H9 (cell line): ENCODE results near the gene HGF. TPM values are rescaled to one million over a fixed set of nuclear protein-coding genes. Genes with fewer than 3 reads are reported as not detected.

Experiments used
- DNase-seq: peaks from one replicate; pipeline ENCODE4 v3.0.0-alpha.2; 2017
- H2AFZ ChIP-seq: one replicate; pipeline ENCODE4 v1.6.1; 2013; ENCODE audit warnings: mild to moderate bottlenecking, low read length, control low read depth, moderate library complexity
- H2AK5ac ChIP-seq: 2 replicates; pipeline ENCODE4 v1.6.1; 2013; ENCODE audit warnings: low read length, control low read depth, mixed read lengths; ENCODE audit not compliant: insufficient read length
- H2BK120ac ChIP-seq: one replicate; pipeline ENCODE4 v1.6.1; 2013; ENCODE audit warnings: low read depth, mild to moderate bottlenecking, low read length, control low read depth, inconsistent platforms; ENCODE audit not compliant: poor library complexity, severe bottlenecking
- H2BK12ac ChIP-seq: 2 replicates; pipeline ENCODE4 v1.6.1; 2013; ENCODE audit warnings: low read length, control low read depth, mixed read lengths, low read depth; ENCODE audit not compliant: insufficient read length
- H2BK15ac ChIP-seq: 2 replicates; pipeline ENCODE4 v1.6.1; 2013; ENCODE audit warnings: low read depth, low read length, control low read depth
- H2BK20ac ChIP-seq: one replicate; pipeline ENCODE4 v1.6.1; 2013; ENCODE audit warnings: low read depth, mild to moderate bottlenecking, low read length, control low read depth, inconsistent platforms; ENCODE audit not compliant: poor library complexity, severe bottlenecking
- H2BK5ac ChIP-seq: 2 replicates; pipeline ENCODE4 v1.6.1; 2013; ENCODE audit warnings: low read length, control low read depth, mixed read lengths; ENCODE audit not compliant: insufficient read length
- H3K14ac ChIP-seq: 2 replicates; pipeline ENCODE4 v1.6.1; 2013; ENCODE audit warnings: low read length, control low read depth; ENCODE audit not compliant: insufficient read depth
- H3K18ac ChIP-seq: 2 replicates; pipeline ENCODE4 v1.6.1; 2013; ENCODE audit warnings: low read depth, mild to moderate bottlenecking, mixed read lengths, low read length, control low read depth; ENCODE audit not compliant: insufficient read length
- H3K23ac ChIP-seq: 2 replicates; pipeline ENCODE4 v1.6.1; 2013; ENCODE audit warnings: low read length, control low read depth, mixed read lengths, low read depth; ENCODE audit not compliant: insufficient read length
- H3K23me2 ChIP-seq: 2 replicates; pipeline ENCODE4 v1.6.1; 2013; ENCODE audit warnings: low read depth, mild to moderate bottlenecking, mixed read lengths, low read length, control low read depth; ENCODE audit not compliant: insufficient read length, poor library complexity, severe bottlenecking
- H3K27ac ChIP-seq: 2 replicates; pipeline ENCODE4 v1.5.1; 2013; ENCODE audit warnings: low read length, control low read depth, mixed read lengths, low read depth; ENCODE audit not compliant: insufficient read length
- H3K27me3 ChIP-seq: 2 replicates; pipeline ENCODE4 v1.6.1; 2013; ENCODE audit warnings: low read length, control low read depth, inconsistent platforms; ENCODE audit not compliant: insufficient read depth
- H3K4ac ChIP-seq: 2 replicates; pipeline ENCODE4 v1.6.1; 2013; ENCODE audit warnings: low read depth, mild to moderate bottlenecking, control low read depth, inconsistent platforms, low read length, moderate library complexity
- H3K4me1 ChIP-seq: 2 replicates; pipeline ENCODE4 v1.6.1; 2013; ENCODE audit warnings: low read length, control low read depth, inconsistent platforms; ENCODE audit not compliant: insufficient read depth
- H3K4me2 ChIP-seq: 2 replicates; pipeline ENCODE4 v1.6.1; 2013; ENCODE audit warnings: low read length, control low read depth, mixed read lengths; ENCODE audit not compliant: insufficient read length, insufficient read depth
- H3K56ac ChIP-seq: 2 replicates; pipeline ENCODE4 v1.6.1; 2013; ENCODE audit warnings: low read depth, mild to moderate bottlenecking, mixed read lengths, low read length, control low read depth; ENCODE audit not compliant: insufficient read length
- H3K79me1 ChIP-seq: 2 replicates; pipeline ENCODE4 v1.6.1; 2013; ENCODE audit warnings: low read depth, mild to moderate bottlenecking, moderate library complexity, low read length, control low read depth, inconsistent platforms; ENCODE audit not compliant: insufficient read depth, poor library complexity, severe bottlenecking
- H3K79me2 ChIP-seq: 2 replicates; pipeline ENCODE4 v1.6.1; 2013; ENCODE audit warnings: low read length, control low read depth, inconsistent platforms; ENCODE audit not compliant: insufficient read depth
- H3K9ac ChIP-seq: 2 replicates; pipeline ENCODE4 v1.6.1; 2013; ENCODE audit warnings: low read length, control low read depth, mixed read lengths; ENCODE audit not compliant: insufficient read length; ENCODE audit errors: extremely low read depth
- H3K9me3 ChIP-seq: one replicate; pipeline ENCODE4 v1.6.1; 2013; ENCODE audit warnings: low read depth, low read length, inconsistent platforms; ENCODE audit not compliant: control insufficient read depth
- H3T11ph ChIP-seq: one replicate; pipeline ENCODE4 v1.6.1; 2013; ENCODE audit warnings: mild to moderate bottlenecking, low read length, control low read depth, inconsistent platforms
- H4K20me1 ChIP-seq: one replicate; pipeline ENCODE4 v1.6.1; 2013; ENCODE audit not compliant: control insufficient read depth, insufficient read length, insufficient read depth
- H4K5ac ChIP-seq: 2 replicates; pipeline ENCODE4 v1.6.1; 2013; ENCODE audit warnings: low read depth, mild to moderate bottlenecking, mixed read lengths, low read length, control low read depth; ENCODE audit not compliant: insufficient read length
- H4K8ac ChIP-seq: replicated peaks from 2 replicates; pipeline ENCODE4 v1.6.1; 2013; ENCODE audit warnings: low read length, control low read depth, mixed read lengths, low read depth; ENCODE audit not compliant: insufficient read length
- H4K91ac ChIP-seq: 2 replicates; pipeline ENCODE4 v1.6.1; 2013; ENCODE audit warnings: low read depth, mild to moderate bottlenecking, moderate library complexity, mixed read lengths, low read length, control low read depth; ENCODE audit not compliant: insufficient read length
- H3K27ac Mint-ChIP-seq, 3 experiments: 2 replicates in 2 of 3; 3 replicates in 1 of 3; pipeline ENCODE4 v1.8.0; 2020 to 2021; ENCODE audit warnings: mixed read lengths in 3 of 3, mild to moderate bottlenecking in 1 of 3, moderate library complexity in 1 of 3
- H3K27me3 Mint-ChIP-seq: 2 replicates; pipeline ENCODE4 v1.8.0; 2021; ENCODE audit warnings: low read depth, mild to moderate bottlenecking, moderate library complexity, mixed read lengths
- H3K36me3 Mint-ChIP-seq, 3 experiments: 2 replicates in 2 of 3; 3 replicates in 1 of 3; pipeline ENCODE4 v1.8.0; 2020 to 2021; ENCODE audit warnings: low read depth in 3 of 3, mixed read lengths in 3 of 3; ENCODE audit not compliant: insufficient read depth in 1 of 3
- H3K4me1 Mint-ChIP-seq, 2 experiments: 2 replicates each; pipeline ENCODE4 v1.8.0; 2020; ENCODE audit warnings: mixed read lengths in 2 of 2
- H3K4me3 Mint-ChIP-seq, 2 experiments: 2 replicates in 1 of 2; 3 replicates in 1 of 2; pipeline ENCODE4 v1.8.0; 2020 to 2021; ENCODE audit warnings: mild to moderate bottlenecking in 2 of 2, mixed read lengths in 2 of 2, moderate library complexity in 1 of 2
- H3K9me3 Mint-ChIP-seq, 2 experiments: 2 replicates in 1 of 2; 3 replicates in 1 of 2; pipeline ENCODE4 v1.8.0; 2020; ENCODE audit warnings: mild to moderate bottlenecking in 2 of 2, mixed read lengths in 2 of 2, moderate library complexity in 1 of 2
- CTCF ChIP-seq: fragments of 200-600 bp; sonication (generic); conservative IDR thresholded peaks from 3 replicates; pipeline ENCODE4 v1.8.0; 2021; ENCODE audit warnings: antibody characterized with exemption, mild to moderate bottlenecking
- WGBS: extraction: QIAGEN DNeasy Blood & Tissue Kit; methylation state at CpG from one replicate; pipeline ENCODE4 v1.1.7; 2013; ENCODE audit warnings: missing lambda C conversion rate, low lambda C conversion rate, mixed read lengths; ENCODE audit not compliant: insufficient read length; ENCODE audit errors: extremely low coverage; 5-methylcytosine and 5-hydroxymethylcytosine counted together
- total RNA-seq: library from RNA; stranded (reverse); gene quantifications from 2 replicates; pipeline ENCODE4 v1.2.1, GENCODE V29; 2021

Gene HGF
- total RNA-seq, 1 experiment from 2014 or later: 0.15 TPM

GRCh38 chr7:81676813-81677212 lies 93.0 kb downstream of the HGF start:
- Histone ChIP-seq H3K4me1 (peaks cover 3% of the 10 kb centered on the region; the same call in 1 of the 2 replicates), H2BK12ac (no peak overlapping the region), H4K20me1 (no peaks in the 10 kb centered on the region), H3K79me2 (no peaks in the 10 kb centered on the region), H3K56ac (no peak overlapping the region), H3K23me2 (no peaks in the 10 kb centered on the region), H3K27ac (no peak overlapping the region), H4K8ac (no peak overlapping the region), H3K14ac (no peak overlapping the region), H4K91ac (no peak overlapping the region), H2BK20ac (no peak overlapping the region), H3K18ac (no peak overlapping the region), H3T11ph (no peak overlapping the region), H3K4me2 (no peak overlapping the region), H4K5ac (no peak overlapping the region), H2AK5ac (no peak overlapping the region), H2BK120ac (no peak overlapping the region), H3K9me3 (no peaks in the 10 kb centered on the region), H3K79me1 (no peaks in the 10 kb centered on the region), H2AFZ (no peak overlapping the region), H2BK5ac (no peak overlapping the region), H3K27me3 (no peaks in the 10 kb centered on the region), H3K4ac (no peak overlapping the region), H3K9ac (no peak overlapping the region), H3K23ac (no peak overlapping the region), H2BK15ac (no peak overlapping the region)
- TF ChIP-seq CTCF: no peak
- H3K4me3 Mint-ChIP-seq: no peak overlapping the region
- H3K27me3 Mint-ChIP-seq: no peaks in the 10 kb centered on the region
- H3K9me3 Mint-ChIP-seq: no peaks in the 10 kb centered on the region; a peak in 1 of 5 replicates
- peaks cover 0 to 1% (median 0%) of the 10 kb centered on the region in 3 experiments; a peak in 1 of 7 replicates for H3K36me3 Mint-ChIP-seq
- no peak for DNase-seq
- H3K4me1 Mint-ChIP-seq: peaks cover 38 to 41% of the 10 kb centered on the region in 2 experiments
- WGBS: no CpG with 5 or more reads among the region's 1 CpG
- H3K27ac Mint-ChIP-seq: no peak overlapping the region; a peak in 1 of 7 replicates
